ENCODE results near the gene ALDH1B1. TPM values are rescaled to one million over a fixed set of nuclear protein-coding genes. Genes with fewer than 3 reads are reported as not detected.

The ALDH1B1 gene
- total and polyA plus RNA-seq, 9 of the 15 experiments (the other 6 are each of a cell fraction or from before 2014, with no cell fraction given) = 8.6 to 46.5 (median 30.8) TPM

DNA sequence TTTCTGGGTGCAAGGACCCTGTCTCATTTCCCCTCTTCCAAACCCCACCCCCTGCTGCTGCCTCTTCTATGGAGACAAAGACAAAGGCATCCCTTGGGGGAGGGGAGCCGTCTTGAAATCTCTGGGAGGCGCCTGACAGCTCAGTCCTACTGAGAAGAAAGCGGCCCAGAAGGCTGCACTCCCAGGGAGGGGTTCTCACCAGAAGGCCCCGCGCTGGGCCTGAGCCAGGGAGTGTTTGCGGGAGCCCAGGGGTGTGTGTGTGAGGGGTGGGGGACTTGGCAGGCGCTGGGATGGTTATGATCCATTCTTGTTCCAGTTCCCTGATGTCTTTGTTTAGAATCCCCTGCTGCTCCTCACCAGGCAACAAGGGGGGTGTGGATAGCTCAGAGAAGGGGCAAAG is 45.7 kb upstream of the ALDH1B1 start (continued):
- TF ChIP-seq, protein P1, sequence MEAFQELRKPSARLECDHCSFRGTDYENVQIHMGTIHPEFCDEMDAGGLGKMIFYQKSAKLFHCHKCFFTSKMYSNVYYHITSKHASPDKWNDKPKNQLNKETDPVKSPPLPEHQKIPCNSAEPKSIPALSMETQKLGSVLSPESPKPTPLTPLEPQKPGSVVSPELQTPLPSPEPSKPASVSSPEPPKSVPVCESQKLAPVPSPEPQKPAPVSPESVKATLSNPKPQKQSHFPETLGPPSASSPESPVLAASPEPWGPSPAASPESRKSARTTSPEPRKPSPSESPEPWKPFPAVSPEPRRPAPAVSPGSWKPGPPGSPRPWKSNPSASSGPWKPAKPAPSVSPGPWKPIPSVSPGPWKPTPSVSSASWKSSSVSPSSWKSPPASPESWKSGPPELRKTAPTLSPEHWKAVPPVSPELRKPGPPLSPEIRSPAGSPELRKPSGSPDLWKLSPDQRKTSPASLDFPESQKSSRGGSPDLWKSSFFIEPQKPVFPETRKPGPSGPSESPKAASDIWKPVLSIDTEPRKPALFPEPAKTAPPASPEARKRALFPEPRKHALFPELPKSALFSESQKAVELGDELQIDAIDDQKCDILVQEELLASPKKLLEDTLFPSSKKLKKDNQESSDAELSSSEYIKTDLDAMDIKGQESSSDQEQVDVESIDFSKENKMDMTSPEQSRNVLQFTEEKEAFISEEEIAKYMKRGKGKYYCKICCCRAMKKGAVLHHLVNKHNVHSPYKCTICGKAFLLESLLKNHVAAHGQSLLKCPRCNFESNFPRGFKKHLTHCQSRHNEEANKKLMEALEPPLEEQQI (IDR thresholded peaks at IDR 0.05) = no peak
- TF ChIP-seq, protein P2, sequence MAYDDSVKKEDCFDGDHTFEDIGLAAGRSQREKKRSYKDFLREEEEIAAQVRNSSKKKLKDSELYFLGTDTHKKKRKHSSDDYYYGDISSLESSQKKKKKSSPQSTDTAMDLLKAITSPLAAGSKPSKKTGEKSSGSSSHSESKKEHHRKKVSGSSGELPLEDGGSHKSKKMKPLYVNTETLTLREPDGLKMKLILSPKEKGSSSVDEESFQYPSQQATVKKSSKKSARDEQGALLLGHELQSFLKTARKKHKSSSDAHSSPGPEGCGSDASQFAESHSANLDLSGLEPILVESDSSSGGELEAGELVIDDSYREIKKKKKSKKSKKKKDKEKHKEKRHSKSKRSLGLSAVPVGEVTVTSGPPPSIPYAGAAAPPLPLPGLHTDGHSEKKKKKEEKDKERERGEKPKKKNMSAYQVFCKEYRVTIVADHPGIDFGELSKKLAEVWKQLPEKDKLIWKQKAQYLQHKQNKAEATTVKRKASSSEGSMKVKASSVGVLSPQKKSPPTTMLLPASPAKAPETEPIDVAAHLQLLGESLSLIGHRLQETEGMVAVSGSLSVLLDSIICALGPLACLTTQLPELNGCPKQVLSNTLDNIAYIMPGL (CRISPR knock-in tag; IDR thresholded peaks at IDR 0.05) = no peak
- TF ChIP-seq BRD9 (IDR thresholded peaks at IDR 0.05; ENCODE audit: low read depth, partially characterized antibody) (no peak), JUNB (CRISPR knock-in tag; conservative IDR thresholded peaks at IDR 0.05) (no peak), ZZZ3 (IDR thresholded peaks at IDR 0.05) (no peak)
- TF ChIP-seq, protein P3, sequence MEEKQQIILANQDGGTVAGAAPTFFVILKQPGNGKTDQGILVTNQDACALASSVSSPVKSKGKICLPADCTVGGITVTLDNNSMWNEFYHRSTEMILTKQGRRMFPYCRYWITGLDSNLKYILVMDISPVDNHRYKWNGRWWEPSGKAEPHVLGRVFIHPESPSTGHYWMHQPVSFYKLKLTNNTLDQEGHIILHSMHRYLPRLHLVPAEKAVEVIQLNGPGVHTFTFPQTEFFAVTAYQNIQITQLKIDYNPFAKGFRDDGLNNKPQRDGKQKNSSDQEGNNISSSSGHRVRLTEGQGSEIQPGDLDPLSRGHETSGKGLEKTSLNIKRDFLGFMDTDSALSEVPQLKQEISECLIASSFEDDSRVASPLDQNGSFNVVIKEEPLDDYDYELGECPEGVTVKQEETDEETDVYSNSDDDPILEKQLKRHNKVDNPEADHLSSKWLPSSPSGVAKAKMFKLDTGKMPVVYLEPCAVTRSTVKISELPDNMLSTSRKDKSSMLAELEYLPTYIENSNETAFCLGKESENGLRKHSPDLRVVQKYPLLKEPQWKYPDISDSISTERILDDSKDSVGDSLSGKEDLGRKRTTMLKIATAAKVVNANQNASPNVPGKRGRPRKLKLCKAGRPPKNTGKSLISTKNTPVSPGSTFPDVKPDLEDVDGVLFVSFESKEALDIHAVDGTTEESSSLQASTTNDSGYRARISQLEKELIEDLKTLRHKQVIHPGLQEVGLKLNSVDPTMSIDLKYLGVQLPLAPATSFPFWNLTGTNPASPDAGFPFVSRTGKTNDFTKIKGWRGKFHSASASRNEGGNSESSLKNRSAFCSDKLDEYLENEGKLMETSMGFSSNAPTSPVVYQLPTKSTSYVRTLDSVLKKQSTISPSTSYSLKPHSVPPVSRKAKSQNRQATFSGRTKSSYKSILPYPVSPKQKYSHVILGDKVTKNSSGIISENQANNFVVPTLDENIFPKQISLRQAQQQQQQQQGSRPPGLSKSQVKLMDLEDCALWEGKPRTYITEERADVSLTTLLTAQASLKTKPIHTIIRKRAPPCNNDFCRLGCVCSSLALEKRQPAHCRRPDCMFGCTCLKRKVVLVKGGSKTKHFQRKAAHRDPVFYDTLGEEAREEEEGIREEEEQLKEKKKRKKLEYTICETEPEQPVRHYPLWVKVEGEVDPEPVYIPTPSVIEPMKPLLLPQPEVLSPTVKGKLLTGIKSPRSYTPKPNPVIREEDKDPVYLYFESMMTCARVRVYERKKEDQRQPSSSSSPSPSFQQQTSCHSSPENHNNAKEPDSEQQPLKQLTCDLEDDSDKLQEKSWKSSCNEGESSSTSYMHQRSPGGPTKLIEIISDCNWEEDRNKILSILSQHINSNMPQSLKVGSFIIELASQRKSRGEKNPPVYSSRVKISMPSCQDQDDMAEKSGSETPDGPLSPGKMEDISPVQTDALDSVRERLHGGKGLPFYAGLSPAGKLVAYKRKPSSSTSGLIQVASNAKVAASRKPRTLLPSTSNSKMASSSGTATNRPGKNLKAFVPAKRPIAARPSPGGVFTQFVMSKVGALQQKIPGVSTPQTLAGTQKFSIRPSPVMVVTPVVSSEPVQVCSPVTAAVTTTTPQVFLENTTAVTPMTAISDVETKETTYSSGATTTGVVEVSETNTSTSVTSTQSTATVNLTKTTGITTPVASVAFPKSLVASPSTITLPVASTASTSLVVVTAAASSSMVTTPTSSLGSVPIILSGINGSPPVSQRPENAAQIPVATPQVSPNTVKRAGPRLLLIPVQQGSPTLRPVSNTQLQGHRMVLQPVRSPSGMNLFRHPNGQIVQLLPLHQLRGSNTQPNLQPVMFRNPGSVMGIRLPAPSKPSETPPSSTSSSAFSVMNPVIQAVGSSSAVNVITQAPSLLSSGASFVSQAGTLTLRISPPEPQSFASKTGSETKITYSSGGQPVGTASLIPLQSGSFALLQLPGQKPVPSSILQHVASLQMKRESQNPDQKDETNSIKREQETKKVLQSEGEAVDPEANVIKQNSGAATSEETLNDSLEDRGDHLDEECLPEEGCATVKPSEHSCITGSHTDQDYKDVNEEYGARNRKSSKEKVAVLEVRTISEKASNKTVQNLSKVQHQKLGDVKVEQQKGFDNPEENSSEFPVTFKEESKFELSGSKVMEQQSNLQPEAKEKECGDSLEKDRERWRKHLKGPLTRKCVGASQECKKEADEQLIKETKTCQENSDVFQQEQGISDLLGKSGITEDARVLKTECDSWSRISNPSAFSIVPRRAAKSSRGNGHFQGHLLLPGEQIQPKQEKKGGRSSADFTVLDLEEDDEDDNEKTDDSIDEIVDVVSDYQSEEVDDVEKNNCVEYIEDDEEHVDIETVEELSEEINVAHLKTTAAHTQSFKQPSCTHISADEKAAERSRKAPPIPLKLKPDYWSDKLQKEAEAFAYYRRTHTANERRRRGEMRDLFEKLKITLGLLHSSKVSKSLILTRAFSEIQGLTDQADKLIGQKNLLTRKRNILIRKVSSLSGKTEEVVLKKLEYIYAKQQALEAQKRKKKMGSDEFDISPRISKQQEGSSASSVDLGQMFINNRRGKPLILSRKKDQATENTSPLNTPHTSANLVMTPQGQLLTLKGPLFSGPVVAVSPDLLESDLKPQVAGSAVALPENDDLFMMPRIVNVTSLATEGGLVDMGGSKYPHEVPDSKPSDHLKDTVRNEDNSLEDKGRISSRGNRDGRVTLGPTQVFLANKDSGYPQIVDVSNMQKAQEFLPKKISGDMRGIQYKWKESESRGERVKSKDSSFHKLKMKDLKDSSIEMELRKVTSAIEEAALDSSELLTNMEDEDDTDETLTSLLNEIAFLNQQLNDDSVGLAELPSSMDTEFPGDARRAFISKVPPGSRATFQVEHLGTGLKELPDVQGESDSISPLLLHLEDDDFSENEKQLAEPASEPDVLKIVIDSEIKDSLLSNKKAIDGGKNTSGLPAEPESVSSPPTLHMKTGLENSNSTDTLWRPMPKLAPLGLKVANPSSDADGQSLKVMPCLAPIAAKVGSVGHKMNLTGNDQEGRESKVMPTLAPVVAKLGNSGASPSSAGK (IDR thresholded peaks at IDR 0.05) = no peak
- TF ChIP-seq, protein P4, sequence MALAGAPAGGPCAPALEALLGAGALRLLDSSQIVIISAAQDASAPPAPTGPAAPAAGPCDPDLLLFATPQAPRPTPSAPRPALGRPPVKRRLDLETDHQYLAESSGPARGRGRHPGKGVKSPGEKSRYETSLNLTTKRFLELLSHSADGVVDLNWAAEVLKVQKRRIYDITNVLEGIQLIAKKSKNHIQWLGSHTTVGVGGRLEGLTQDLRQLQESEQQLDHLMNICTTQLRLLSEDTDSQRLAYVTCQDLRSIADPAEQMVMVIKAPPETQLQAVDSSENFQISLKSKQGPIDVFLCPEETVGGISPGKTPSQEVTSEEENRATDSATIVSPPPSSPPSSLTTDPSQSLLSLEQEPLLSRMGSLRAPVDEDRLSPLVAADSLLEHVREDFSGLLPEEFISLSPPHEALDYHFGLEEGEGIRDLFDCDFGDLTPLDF (CRISPR knock-in tag; IDR thresholded peaks at IDR 0.05) = no peak
- TF ChIP-seq, protein P5, sequence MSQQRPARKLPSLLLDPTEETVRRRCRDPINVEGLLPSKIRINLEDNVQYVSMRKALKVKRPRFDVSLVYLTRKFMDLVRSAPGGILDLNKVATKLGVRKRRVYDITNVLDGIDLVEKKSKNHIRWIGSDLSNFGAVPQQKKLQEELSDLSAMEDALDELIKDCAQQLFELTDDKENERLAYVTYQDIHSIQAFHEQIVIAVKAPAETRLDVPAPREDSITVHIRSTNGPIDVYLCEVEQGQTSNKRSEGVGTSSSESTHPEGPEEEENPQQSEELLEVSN (IDR thresholded peaks at IDR 0.05; ENCODE audit: borderline replicate concordance in 1 of 2, extremely low read depth in 1 of 2, insufficient read depth in 1 of 2, insufficient read length in 1 of 2, low read depth in 1 of 2, low read length in 1 of 2, poor library complexity in 1 of 2, severe bottlenecking in 1 of 2) = no peak
